ENCODE data around the gene USPL1.
A peak's percentile ranks its signal among the peaks of the same experiment; 100 is the strongest.

USPL1 gene

GRCh38 chr13:30659980-30660379, 42.3 kb downstream of the USPL1 start:
- no peak for DNase-seq (ENCODE audit: low spot score)

DNA sequence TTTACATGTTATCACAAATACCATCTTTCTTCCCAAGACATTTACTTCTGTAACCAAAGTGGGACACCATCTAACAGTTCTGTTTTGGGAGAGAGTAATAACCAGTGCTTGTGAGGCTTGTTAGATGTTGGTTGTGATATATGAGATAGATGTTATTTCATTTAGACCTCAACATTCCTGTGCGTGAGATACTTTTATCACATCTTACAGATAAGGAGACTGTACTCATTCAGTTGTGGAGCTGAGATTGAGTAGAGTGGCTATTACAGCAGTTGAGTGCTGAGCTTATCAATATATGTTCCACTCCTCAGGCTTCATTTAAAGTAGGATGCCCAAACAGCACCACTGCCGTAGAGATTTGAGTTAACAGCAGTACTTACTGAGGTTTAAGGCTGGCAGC, 43.1 kb downstream of the USPL1 start:
- DNase-seq (ENCODE audit: low spot score): no peak

GRCh38 chr13:30664689-30665275, 47.1 kb downstream of the USPL1 start:
- DNase-seq (ENCODE audit: low spot score): no peak

- no peak for DNase-seq (ENCODE audit: low spot score)
Observed at GRCh38 chr13:30665638-30666037, 47.9 kb downstream of the USPL1 start.

DNA sequence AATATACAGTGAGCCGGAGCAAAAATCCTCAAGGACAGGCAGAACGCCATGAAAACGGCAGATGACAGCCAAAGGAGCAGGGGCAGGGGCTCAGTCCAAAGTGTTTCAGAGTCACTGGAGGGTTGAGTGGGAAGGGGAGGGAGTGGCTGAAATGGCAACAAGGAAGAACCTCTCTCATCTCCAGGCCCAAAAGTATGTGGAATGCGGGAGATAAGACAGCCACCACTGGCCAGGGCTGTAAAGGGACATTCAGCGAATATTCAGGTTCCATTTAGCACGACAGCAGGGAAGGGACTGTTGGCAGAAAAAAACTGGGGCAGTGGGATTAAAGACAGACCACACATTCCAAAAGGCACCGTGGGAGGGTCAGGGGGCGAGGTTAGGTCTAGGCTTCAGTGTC, 48.4 kb downstream of the USPL1 start:
- no peak for DNase-seq (ENCODE audit: low spot score)

- no peak for DNase-seq (ENCODE audit: low spot score)
Observed at GRCh38 chr13:30667014-30667413, 49.3 kb downstream of the USPL1 start.

DNA sequence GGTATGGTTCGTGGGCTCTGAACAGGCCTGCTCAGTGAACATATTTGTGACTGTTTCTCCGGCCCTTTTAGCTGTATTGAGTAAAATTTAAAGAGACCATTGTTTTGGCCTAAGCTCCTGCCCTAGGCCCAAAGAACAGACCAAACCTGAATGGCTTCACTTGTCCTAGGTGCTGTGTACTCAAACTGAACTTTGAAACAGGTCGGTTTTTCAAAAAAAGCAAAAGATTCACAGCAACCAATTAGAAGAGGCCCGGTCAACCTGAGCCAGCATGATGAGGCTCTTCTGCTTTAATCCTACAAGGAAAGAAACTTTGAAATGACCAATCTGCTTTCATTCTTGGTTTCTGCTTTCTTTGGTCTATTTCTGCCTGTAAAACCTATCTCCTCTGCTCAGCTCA, 50.6 kb downstream of the USPL1 start:
- no peak for DNase-seq (ENCODE audit: low spot score)

DNA sequence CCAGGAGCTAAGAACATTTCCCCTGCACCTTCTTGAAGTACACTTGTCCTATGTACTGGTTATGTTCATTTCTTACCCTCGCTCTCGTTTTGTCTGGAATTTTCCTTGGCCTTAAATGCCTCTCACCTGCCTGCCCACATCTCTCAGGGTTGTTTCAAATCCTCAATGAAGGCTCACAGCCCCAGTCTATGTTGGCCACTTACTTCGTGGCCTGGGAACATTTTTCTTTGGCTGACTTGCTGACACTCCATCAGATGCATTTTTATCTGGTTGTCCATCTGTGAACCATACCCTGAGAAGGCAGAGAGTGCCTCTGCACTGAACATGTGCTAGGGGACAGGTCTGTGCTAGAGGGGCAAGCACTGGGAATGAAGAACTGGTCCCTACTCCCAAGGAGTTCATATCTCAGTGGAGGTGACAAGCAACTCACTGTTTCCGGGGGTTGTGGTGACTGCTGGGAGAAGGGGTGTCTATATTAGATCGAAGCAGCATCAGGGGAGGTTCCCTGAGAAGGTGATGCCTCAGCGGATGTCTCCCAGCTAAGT, 53.6 kb downstream of the USPL1 start:
- no peak for DNase-seq (ENCODE audit: low spot score)

DNA sequence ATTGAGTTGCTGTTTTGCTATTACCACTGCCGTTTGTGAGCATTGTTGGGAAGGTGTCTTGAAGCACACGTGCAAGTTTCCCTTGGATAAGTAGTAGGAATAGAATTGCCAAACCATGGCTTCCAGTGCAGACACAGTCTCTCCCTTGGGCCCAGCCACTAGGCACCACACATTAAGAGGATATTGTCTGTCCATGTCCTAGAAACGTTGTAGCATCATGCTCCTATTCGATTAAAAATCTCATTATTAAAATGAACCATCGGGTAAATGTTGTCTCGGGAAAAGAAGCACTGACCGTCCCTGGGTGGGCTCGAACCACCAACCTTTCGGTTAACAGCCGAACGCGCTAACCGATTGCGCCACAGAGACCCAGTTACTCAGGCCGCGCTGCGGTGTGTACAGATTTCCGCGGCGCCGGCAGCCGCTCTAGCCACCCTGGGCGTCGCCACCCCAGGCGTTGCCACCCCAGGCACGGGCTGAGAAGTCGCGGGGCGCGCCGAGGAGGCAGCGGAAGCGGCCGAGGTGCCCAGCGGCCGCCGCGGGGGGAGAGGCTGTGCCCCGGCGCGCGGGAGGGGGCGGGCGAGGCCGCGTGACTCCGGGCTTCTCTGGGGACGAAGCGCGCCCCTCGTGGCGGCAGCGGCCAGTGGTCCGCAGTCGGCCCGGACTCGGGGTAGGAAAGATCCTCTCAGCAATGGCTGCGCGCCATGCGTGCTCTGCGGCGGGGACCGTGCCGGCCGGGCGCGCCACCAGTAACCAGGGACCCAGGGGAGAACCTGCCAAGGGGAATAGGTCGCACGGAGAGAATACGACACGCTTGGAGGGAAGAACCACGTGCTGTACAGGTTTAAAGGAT, 56.2 kb downstream of the USPL1 start:
- peak; percentile 89 for DNase-seq (ENCODE audit: low spot score)

DNA sequence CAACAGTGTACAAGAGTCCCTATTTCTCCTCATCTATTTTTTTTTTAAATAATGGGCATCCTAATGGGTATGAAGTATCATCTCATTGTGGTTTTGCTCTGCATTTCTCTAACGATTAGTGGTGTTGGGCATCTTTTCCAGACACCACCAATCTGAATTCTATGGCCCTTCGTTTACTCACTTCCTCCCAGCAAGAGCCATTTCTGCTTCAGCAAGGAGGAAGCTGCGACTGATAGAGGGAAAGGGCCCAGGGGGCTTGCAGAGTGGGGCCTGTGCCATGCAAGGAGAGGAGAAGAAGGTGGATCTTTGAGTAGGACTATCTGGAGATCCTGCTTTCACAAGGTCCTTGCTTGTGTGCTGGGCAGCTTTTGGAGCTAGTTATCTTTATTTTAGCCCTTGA, 58.0 kb downstream of the USPL1 start:
- no peak for DNase-seq (ENCODE audit: low spot score)

DNA sequence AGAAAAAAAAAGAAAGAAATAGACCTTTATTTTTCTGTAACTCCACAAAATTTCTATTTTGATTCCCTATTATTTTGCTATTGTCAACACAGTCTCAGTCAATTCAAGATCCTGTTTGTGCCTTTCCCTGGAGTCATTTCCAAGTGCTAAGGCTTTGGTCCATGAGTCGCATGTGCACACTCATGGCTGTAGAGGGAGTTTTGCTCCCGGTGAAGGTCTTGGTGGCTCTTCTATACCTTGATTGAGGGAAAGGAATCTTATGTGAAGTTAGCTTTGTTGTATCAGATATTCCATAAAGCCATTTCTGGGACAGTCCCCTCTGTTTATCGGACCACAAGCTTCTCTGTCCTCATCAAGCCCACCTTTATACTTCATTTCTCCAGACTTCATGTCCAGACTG, 59.0 kb downstream of the USPL1 start:
- DNase-seq (ENCODE audit: low spot score): no peak

- DNase-seq (ENCODE audit: low spot score): no peak
Observed at GRCh38 chr13:30679483-30680330, 62.0 kb downstream of the USPL1 start.

GRCh38 chr13:30681843-30682242, 64.1 kb downstream of the USPL1 start:
- no peak for DNase-seq (ENCODE audit: low spot score)

DNA sequence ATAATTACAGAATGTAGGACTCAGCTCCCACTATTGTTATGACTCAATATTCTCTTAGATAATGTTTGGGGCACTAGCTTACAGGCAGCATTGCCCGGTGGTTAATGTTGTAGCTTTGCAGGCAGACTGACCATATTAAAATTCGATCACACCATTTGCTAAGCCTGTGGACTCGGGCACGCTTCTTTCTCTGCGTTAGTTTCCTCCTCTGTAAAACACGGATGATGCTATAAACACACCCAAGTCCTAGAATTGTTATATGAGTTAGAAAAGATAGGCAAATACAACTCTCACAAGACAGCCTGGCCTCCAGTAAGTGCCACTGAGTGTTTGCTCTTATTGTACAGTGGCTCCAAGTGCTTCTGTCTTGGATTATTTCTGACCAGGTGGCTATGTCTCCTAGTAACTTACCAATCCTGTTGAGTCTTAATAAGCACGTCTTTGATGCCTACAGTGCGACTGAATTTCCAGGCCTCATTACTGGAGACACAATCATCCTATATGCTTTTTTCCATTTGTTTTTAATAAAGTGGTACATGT, 67.7 kb downstream of the USPL1 start:
- DNase-seq (ENCODE audit: low spot score): no peak

DNA sequence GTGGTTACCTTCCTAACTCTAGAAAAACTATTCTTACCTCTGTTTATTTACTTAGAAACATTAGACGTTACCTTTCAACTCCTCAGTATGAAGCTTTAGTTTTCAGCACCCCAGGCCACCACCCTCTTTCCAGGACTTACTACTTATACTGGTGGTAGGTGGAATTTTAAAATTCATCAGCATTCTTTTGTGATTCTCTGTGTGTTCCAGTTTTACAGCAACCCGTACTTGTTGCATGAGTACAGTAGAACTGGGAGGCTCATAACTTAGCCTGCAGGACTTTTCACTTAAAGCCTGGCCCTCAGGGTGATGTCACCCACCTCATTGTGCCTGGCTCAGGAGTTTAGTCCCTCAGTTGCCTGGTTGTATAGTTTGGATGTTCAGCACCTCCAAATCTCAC, 68.3 kb downstream of the USPL1 start:
- DNase-seq (ENCODE audit: low spot score): no peak

GRCh38 chr13:30687601-30688000, 69.9 kb downstream of the USPL1 start:
- no peak for DNase-seq (ENCODE audit: low spot score)

GRCh38 chr13:30689752-30690151, 72.0 kb downstream of the USPL1 start:
- no peak for DNase-seq (ENCODE audit: low spot score)

DNA sequence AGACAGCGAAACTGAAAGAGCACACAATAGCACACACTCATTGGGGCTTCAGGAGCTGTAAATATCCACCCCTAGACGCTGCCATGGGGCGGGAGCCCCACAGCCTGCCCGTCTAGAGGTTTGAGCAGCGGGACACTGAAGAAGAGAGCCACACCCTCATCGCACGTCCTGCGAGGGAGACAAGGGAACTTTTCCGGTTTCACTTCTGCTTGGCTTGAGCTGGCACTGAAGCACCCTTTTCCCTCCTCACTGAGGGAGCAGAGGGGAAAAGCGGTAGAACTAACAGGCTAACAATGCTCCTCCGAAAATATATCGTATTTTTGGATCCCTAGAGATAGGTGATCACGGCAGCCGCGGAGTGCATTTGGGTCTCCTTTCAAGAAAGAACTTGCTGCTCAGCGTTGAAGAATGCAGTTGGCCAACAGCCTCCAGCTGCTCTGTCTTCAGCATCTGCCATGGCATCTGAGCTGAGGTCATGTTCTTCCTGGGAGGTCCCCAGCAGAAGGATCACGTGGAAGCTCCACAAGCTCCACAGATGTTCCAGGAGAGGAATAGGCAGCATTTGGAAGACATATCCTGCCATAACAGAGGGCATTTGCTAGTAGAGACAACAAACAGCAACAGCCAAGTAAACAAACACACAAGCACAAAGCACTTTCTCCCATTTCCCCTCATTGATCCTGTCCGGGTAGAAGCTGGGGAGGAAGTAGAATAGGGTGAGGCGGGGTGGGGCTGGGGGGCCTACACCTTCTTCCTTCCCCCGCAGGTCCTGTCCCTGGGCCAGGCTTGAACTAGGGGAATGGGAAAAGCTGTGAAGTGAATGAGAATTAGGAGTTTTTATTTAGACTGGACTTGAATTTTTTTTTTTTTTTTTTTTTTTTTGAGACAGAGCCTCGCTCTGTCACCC, 72.8 kb downstream of the USPL1 start:
- peak; percentile 61 for DNase-seq (ENCODE audit: low spot score)

DNA sequence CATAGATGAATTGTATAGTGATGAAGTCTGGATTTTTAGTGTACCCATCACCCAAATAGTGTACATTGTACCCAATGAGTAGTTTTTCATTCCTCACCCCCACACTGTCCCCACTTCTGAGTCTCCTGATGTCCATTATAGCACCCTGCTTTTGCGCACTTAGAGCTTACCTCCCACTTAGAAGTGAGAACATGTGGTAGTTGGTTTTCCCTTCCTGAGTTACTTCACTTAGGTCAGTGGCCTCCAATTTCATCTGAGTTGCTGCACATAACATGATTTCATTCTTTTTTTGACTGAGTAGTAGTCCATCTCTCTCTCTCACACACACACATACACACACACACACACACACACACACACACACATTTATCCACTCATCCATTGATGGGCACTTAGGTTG, 74.4 kb downstream of the USPL1 start:
- no peak for DNase-seq (ENCODE audit: low spot score)

DNA sequence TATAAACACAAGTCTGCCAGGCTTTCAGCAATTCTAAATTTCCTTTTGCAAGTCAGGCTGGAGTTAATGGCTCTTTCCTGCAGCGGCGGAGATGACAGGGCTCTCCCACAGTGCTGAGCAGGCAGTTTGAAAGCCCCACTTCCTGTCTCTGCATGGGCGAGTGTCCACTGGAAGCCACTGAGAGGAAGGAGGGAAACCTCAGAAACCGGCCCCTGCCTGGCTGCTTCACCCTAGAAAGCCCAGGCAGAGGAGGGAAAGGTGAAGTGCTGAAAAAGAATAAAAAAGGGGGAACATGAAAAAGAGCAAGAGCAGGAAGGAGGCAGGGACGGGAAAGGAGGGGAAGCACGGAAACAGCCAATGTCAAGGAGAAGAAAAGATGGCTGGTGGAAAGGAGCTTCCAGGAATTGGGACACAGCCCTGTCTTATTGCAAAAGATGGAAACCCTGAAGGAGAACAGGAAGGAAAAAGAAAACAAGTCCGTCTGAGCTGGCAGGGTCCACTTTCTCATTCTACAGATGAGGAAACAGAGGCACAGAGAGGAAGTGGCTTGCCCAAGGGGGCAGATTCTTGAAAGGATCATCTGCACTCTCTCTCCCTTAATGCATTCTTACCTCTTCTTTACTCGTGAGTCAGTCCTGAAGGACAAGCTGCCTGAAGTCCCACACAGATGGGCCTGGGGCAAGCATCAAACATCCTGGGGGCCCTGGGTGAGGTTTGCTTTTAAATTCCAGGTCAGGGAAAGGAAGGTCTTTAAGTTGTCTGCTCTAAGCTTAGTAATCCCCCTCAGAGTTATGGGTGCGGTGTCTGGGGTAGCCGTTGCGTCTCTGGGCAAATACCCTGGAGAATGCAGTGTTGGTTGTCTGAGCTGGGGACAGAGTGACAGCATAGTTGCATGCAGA, 78.8 kb downstream of the USPL1 start:
- no peak for DNase-seq (ENCODE audit: low spot score)
